HG02943 (cell line): ENCODE results near the gene DDN.

Source experiments
- ATAC-seq: cut with Tn5 transposase; IDR thresholded peaks from one replicate; pipeline ENCODE4 v1.9.1; 2021; ENCODE audit warnings: mild to moderate bottlenecking, low read depth, moderate library complexity; ENCODE audit not compliant: unreplicated experiment

The DDN gene

DNA sequence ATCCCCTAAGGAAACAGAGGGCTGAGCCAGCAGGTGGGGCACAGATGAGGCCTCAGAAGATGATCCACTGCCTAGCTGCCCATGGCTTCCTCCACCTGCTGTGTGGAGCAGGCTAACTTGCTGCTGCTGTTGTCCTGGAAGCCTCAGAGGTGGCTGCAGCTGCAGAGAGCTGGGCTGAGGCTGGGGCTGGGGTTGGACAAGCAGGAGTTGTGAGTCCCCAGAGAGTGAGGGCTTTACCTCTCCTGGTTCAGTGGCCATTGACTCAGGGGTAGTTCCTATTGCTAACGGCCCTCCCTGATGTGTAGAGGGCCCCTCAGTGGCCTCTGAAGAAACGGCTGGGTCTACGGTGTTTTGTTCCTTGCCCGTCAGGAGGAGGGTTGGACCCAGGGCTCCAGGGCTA is 33.1 kb upstream of the DDN start:
- no peak for ATAC-seq

DNA sequence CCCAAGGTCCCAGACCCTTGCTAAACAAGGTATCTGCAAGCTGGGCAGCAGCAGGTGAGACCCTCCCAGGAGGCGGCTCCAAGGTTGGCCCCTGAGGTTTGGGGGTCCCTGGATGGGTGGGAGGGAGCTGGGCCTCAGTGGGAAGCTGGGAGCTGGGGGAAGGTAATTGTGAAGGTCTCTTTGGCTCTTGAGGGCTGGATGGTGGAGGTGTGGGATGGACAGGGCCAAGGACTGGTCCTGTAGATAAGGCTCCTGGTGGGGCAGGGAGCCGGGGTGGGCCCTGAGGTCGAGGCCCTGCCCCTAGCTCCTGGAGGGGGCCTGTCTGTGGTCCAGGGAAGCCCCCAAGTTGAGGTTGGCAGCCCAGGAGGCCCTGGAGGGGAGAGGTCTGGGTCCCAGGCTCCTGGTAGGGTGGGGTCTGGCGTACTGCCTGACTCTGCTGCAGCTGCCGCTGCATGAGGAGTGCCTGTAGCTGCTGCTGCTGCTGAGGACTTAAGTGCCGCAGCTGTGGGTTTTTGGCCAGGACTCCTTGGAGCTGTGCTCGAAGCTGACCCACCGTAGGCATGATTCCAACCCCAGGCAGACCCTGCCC is 32.5 kb upstream of the DDN start:
- no peak for ATAC-seq

DNA sequence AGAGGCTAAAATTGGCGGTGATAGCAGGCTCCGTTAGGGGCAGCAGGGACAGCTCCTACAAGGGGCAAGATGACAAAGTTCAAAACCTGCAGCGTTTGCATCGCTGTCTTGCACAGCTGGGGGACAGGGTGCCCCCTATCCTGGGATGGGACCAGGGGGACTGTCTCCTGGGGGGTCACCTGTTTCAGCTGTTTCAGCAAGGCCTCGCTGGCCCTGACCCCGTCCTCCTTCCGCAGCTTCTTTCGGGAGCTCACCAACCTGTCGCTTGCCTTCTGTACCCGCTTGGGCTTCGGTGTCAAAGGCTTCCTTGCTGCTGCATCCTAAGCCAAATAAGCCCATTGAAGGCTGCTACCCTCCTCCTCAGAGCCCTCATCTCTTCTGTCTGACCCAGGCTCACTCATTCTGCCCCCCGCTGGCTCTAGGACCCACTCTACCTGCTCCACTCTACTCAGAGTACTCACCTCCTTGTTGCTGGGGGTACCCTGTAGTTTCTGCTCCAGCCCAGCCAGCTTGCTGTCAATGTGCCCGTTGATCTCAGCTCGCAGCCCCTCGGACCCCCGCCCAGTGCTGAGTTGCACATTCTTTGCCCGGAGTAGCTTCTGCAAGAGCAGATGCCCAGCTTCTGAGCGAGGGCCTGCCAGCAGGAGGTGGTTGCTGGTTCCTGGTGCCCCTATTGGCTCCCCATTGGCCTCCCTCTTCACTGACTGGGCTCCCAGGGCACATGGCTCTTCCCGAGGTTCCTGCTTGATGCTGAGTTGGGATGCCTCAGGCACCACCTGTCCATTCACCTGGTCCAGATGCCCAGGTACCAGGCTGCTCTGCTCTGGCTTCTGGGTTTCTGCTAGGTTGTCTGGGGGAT is 31.8 kb upstream of the DDN start:
- no peak for ATAC-seq

DNA sequence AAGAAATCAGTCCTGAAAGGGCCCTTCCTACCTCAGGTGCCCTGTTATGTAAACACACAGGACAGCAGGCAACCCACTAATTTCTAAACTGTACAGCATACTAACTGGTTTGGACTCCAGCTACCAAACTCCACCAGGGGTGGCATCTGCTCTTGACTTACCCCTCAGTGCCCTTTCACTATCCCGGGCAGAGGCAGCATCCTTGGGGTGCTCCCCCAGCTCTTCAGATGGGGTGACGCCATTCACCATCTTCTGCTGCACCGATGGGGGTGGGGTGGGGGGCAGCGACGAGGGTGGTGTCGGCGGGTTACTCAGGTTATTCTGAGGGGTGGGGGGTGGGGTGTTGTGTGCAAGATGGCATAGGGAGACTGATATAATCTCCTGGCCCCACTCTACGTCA is 30.9 kb upstream of the DDN start:
- no peak for ATAC-seq

DNA sequence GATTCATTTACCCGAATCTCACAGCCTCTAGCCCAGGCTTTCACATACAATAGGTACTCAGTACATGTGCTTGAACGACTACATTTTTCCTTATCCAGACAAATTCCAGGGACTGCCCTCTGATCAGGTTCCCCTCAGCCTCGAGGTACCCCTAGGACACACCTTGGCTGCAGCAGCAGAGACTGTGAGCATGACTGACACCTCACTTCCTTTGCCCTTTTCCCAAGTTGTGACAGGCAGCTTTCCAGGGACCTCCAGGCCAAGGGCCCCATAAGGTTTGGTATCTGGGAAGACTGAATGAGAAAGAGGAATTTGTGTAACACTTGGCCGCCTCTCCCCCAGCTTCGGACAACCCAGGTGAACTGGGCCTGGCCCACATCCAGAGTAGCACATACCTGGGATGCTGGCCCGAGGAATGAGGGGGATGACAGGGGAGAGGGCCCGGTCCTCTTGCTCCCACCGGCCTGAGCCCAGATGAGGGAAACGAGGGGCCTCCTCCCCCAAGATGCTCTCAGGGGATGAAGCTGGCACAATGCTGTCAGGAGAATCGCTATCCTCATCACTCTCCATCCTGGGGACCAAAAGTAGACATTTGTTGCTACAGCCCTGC is 29.6 kb upstream of the DDN start:
- no peak for ATAC-seq

DNA sequence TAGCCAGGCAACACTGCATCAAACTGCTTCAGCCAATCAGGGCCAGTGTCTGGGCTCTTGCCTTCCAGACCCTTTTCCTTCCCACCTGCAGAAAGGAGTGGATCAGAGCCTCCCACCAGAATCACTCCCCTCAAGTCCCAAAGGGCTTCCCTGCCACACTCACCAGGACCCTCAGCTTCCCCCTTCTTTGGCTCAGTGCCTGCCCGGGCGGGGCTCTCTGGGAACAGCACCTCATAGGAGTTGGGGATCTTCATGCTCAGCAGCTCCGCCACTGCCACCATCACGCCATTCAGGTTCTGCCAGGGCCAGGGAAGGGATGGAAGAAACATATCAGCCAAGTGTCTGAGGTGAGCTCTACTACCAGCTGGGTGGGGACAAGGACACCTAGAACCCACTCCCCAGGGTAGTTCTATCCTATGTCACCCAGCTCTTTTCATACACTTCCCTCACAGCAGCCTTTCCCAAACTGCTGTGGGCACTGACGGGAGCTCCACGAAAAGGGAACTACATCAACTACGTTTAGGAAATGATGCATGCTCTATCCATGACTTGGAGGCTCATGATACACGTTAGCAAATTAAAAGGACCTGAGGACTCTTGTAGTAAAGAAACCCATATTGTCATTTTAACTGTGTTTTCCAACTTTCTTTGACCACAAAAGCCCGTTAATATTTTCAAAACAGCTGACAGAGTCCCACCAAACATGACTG is 28.8 kb upstream of the DDN start:
- no peak for ATAC-seq

DNA sequence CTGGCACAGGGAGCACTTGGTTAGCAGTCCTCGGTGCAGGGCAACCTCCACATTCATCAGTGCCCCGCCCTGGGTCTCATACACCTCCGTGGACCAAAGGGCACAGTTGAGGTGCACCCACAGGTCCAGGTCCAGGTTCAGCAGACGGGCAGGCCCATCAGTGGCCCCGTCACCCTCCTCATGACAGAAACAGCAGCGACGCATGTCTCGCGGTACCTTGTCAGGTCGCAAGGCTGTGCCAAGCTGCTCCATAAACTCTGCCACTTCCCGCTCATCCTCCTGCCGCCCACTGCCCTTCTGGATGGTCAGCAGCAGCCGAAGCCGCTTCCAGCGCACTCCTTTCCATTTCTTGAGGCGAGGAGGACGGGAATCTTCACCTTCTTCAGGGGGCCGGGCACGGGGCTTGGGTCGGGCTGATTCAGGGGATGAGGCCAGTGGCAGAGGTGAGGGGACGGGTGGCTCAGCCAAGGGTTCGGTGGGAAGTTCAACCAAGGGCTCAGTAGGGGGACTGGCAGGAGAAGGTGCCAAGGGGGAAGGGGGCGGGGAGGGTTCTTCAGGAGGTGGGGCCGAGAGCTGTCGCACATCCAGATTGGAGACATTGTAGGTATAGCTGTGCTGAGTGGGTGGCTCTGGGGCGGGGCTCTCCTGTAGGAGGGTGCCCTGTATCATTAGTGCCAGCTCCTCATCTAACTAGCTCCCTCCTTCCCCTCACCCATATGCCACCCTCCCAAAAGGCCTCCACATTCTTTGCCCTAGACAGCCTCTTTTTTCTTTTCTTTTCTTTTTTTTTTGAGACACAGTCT is 27.7 kb upstream of the DDN start:
- ATAC-seq, result no peak

DNA sequence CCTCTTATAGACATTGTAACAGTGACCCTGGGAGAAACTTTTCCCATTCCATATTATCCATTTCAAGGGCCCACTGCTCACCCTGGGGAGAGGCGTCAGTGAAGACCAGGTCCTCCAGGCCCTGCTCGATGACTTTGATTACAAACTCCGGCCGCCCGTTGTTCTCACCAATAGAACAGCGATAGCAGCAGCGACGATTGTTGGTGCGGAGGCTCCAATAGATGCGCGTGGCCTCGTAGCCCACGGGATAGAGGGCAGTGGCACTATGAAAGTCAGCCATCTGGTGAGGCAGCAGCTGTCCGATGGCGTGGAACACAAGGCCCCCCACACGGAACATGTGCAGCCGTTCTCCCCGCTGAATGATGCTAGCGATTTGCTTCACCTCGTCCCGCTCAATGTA is 26.9 kb upstream of the DDN start:
- ATAC-seq, result no peak

DNA sequence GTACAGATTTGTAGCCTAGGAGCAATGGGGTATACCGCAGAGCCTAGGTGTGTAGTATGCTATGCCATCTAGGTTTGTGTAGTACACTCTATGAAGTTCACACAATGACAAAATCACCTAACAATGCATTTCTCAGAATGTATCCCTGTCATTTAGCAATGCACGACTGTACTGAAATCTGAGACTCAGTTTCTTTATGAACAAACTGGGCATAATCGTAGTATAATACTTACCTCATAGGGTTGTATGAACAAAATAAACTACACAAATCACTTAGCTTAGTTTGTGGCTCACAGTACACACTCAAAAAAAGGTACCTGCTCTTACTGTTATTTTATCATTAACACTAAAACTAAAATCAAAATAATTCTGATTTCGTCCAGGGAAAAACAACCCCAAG is 26.3 kb upstream of the DDN start:
- ATAC-seq, result no peak

DNA sequence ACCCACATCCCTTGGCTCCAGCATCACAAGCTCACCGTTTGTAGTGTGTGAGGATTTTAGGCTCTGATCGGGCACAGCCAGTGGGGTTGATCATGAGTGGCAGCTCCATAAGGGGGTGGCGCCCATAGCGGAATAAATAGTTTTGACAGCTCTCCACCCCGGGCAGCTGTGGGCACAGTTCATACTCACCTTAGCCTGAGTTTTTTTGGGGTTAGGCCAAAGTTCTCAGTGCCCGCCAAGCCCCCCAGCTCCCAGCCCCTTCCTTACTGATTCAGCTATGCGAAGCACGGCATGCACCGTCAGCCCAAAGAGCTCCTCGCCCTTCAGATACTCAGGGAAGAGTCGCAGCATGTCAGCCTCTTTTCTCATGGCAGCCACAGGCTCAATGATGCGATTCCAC is 25.4 kb upstream of the DDN start:
- ATAC-seq, result no peak

DNA sequence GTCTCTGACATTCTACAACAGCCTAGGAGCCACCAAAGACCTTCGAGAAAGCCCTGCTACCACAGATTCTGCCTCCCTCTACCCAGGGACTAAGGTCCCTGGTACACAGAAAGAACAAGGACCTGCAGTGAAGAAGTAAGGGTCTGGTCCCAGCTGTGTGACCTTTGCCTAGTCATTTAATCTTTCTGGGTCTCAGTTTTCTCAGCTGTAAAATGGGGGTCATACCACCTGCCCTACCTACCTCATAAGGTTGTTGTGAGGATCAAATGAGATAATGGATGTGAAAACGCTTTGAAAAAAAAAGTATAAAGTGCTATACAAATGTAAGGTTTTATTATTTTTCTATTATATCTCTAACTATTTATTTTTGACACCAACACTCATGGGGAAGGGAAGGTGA is 24.6 kb upstream of the DDN start:
- ATAC-seq, result no peak

DNA sequence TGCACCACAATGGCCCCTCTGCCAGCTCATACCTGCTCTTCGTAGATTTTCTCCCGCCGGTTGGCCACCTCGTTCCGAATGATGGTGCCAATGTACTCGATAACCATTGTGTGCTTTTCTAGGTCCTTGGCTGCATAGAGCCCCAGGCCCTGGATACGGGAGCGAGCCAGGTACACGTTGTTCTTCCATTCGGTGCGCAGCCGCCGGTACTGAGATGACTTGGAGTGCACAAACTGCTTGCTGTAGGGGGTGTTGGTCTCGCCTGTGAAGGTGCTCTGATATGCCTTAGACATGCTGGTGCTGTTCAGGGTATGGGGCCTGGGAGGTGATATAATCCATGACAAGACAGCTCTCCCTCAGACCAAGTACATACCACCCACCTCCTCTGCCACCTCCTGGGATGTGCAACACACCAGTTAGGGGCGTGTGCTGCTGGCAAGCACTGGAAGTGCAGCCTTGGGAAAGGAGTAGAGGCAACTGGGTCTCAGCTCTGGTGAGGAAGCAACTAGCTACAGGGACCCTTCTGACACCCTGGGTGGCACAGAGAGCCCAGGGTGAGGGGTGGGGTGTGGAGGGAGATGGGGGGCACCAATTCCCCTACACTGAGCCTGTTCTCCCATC is 23.5 kb upstream of the DDN start:
- no peak for ATAC-seq

DNA sequence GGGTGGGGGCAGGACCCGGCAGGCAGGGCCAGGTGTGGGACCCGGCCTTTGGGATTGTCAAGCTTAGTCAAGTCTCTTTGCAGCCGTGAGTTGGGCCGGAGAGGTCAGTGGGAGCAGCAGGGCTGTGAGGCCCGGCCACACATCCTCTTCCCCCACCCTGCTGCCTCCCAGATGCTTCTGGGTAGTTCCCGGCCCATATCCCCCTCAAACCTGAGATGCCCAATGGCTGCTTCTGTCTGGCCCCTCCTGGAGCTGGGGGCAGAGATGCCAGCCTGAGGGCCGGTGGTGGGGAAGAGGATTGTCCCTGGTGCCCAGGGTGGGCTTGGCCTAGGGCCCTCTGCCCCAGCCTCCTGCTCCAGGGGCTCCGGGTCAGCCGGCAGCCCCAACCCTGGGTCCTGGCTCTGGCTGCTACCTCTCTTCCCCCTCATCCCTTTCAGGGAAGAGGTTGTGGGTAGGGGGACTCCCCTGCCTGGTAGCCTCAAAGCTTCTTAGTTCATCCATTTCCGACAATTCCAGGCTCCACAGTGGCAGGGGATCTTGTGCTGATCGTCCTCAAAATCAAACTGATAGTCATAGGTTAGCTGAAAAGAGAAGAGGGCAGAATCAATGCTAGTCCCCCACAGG is 22.2 kb upstream of the DDN start:
- ATAC-seq, result no peak

DNA sequence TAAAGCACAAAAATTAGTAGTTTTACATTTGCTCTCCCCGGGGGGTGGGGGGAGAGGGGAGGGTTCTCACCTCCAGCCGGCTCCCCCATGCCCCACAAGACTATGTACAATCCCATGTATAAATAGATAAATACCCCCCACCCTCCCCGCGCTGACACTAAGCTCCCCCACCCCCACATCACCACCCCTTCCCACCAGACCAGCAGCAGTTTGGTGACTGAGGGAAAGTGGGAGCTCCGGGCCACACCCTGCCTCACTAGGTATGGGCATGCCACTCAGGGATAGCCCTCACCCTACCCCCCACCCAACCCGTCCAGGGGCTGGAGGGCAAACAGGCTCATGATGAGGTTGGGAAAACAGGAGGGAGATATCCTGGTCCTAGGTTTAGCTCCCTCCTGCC is 21.3 kb upstream of the DDN start:
- no peak for ATAC-seq

DNA sequence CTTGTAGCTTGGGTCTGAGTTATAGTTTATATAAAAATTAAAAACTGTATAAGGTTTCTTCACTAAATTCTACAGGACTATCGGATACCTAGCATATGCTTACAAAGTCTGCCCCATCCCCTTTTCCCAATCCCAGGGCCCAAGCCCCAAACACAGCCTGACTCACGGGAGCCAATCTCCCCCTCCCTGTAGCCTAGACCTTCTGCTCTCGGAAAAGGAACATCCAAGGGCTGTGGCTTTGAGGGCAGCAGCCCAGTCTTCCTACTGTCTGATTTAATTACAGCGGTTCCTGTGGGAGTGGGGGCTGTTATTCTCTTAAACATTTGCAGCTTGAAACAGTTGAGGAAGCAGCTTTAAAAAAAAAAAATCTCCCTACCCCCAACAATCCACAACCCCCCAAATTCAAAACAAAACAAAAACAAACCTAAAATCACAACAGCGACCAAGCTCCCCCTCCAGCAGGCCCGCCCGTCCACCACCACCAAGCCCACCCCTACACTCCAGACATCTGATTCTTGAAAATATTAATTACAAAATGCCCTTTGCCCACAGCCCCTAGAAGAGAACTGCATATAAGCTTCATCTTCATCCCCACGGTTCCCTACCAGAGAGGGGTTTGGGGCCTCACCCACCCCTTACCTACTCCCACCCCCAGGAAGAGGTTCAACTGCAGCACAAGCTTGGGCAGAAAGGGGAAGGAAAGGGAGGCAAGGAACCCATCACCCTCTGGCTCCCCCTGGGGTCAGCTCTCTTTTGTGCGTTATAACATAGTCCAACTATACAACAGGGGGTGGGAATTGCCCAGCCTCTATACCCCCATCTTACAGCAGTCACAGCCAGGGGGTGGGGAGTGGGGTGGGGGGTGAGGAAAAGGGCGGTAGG is 20.5 kb upstream of the DDN start:
- ATAC-seq, result no peak

DNA sequence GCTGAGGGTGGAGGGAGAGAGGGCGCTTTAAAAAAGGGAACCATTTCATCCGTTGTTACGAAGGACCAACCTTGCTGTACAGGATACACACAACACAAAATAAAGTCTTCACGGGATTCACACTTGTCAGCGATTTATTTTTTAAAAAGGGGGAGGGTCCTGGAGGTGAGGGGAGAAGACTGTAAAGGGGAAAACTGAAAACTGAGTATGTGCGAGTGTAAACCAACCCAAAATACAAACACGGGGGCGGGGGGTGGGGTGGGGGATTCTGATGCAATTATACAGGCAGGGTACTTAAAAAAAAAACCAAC is 19.9 kb upstream of the DDN start:
- ATAC-seq, result peak; percentile 9

DNA sequence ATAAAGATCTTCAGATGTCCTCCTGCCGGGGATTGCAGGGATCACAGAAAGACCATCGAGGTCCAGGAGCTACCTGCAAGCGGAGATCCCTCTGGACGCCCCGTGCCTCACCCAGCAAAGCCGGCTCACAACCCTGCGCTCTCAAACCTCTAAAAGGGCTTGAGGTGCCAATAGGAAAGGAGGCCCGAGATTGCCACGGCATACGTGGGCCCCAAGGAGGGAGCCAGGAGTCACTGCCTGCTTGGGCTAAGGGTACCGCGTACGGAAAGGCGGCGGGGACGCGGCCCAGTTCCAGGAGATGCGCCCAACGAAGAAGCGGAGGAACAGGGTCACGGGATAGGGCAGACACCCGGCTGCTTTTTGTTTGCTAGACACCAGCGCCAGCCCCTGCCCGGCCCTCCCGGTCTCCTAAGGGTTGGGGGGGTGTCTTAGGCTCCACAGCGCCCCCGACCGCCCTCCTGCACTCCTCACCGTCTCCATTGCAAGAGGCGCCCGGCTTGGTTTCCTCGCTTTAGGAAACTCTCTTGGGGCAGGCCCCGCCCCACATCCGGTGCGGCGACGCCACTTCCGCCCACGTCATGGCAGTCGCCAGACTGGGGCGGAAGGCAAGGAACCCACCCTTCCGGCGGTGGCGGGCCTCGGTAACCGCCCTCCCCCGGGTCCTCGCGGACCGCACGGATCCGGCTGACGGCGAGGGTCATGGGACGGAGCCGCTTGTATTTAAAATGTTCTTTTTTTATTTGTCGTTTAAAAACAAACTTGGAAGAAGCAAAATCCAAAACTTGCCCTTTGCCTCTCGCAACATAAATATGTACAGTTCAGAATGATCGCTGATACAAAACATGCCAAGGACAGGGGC is 19.3 kb upstream of the DDN start, which contains the start of gene PRKAG1:
PRKAG1 (minus strand) TSS at position 516 of the 859 bp plus-strand sequence; CDS start at position 480, 36 bp downstream.
- peak; percentile 81 for ATAC-seq

DNA sequence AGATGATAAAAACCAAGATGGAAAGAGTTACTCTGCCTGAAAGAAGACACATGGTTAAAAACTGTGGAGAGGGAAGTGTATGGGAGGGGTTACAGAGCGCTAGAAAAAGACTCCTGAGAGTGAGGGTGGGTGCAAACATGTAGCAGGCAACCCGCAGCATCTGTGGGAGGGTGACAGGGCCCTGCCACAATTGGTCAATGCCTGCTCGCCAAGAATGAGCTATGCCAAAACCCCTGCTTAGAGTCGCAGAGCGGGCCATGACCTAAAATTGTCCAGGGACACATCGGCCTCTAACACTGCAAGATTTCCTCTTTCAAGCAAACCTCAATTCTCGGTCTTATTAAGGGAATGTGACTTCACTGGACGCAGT is 18.7 kb upstream of the DDN start:
- peak; percentile 7 for ATAC-seq
